HUES64 (cell line): ENCODE measurements around the gene CPNE4. TPM values are rescaled to one million over a fixed set of nuclear protein-coding genes. Genes with fewer than 3 reads are reported as not detected.
"Not testable (repeated sequence)": the region's sequence is repeated elsewhere in the genome, so short reads cannot be mapped to it uniquely, and the experiment has no call there.

Experiments
- H3K27ac ChIP-seq: 2 replicates; pipeline ENCODE4 v1.7.0; 2013; ENCODE audit warnings: low read depth, low read length, inconsistent platforms
- H3K27me3 ChIP-seq: 2 replicates; pipeline ENCODE4 v1.6.1; 2013; ENCODE audit warnings: mild to moderate bottlenecking, low read length; ENCODE audit not compliant: insufficient read depth
- H3K36me3 ChIP-seq: 2 replicates; pipeline ENCODE4 v1.6.1; 2013; ENCODE audit warnings: mild to moderate bottlenecking, low read length; ENCODE audit not compliant: insufficient read depth
- H3K4me1 ChIP-seq: 2 replicates; pipeline ENCODE4 v1.6.1; 2013; ENCODE audit warnings: mild to moderate bottlenecking, low read length, moderate library complexity; ENCODE audit not compliant: insufficient read depth
- H3K4me3 ChIP-seq: 2 replicates; pipeline ENCODE4 v1.5.1; 2013; ENCODE audit warnings: mild to moderate bottlenecking, low read length, moderate library complexity
- H3K9ac ChIP-seq: 2 replicates; pipeline ENCODE4 v1.6.1; 2013; ENCODE audit warnings: mild to moderate bottlenecking, low read depth, low read length
- H3K9me3 ChIP-seq: 2 replicates; pipeline ENCODE4 v1.6.1; 2013; ENCODE audit warnings: low read depth, low read length; ENCODE audit not compliant: insufficient read depth
- WGBS: fragments of 150-250, 120-280 bp; methylation state at CpG from one replicate; pipeline ENCODE4 v1.1.7; 2013; ENCODE audit warnings: missing lambda C conversion rate; 5-methylcytosine and 5-hydroxymethylcytosine counted together
- polyA plus RNA-seq, 2 experiments: library from polyadenylated mRNA; stranded (reverse); fragments of 50-300 nt; gene quantifications; one replicate each; pipeline ENCODE4 v1.2.3, GENCODE V29; 2013

The CPNE4 gene
- 2.9 TPM for polyA plus RNA-seq (2013, experiment 1 of 2)
- 5.7 TPM for polyA plus RNA-seq (2013, experiment 2 of 2)

DNA sequence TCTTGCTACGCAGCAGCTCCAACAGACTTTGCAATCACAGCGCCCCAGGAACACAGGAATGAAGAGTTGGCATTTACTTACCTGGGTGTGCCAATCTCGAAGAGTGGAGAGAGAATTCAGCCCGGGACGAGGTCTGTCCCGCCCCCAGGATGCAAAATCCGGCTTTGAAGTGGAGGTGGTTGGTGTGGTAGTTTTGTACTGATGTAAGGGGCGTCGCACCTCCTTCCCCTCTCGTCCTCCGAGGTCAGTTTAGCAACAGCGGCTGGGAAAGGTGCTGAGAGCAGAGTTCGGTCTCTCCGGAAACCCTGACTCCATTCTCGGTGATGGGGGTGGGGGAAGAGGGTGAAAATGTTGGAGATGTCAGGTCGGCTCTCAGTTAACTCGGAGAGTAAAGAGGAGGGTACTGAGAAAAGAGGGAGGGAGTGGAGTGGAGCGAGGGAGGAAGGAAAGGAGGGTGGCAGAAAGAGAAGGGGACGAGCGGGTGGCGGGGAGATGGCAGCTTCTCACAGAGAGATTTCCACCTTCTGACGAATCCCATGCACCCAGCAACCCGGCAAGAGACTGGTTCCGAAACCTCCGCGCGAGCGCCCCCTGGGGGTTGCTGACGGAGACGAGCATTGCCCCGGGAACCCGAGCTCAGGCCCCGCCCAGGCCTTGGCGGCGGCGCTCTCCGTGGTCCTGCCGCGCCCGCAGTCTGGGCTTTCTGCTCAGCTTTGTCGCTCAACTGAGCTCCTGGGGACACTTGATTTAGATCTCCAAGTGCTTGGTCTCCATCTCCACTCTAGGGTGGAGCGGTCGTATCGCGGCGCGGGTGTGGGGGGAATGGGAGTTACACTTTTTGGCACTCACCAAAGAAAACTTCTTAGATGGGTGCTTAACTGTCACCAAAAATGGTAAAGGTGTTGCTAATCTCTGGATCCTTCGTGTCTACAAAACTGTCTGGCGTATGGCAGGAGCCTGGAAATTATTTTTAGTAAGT is at the start of gene CPNE4:
Gene CPNE4, minus strand, starts transcription at position 529 of the 979 bp plus-strand sequence.
- no peaks in the 10 kb centered on the region for H3K9me3 ChIP-seq
- H3K36me3 ChIP-seq, result no peaks in the 10 kb centered on the region
- no peaks in the 10 kb centered on the region for H3K4me1 ChIP-seq
- whole genome bisulfite sequencing, result 5% methylated on average over 49 of the region's 49 CpGs
- H3K27ac ChIP-seq, result no peak within 1 kb of the TSS
- H3K9ac ChIP-seq, result no peak within 1 kb of the TSS
- H3K4me3 ChIP-seq, result peak within 1 kb of the TSS; percentile 71
- H3K27me3 ChIP-seq, result peaks cover 60% of the 10 kb centered on the region

- no peak overlapping the region for H3K9ac ChIP-seq
- no peaks in the 10 kb centered on the region for H3K36me3 ChIP-seq
- H3K9me3 ChIP-seq, result no peaks in the 10 kb centered on the region
- 0 out of 2 replicates have a peak overlapping the region, but pooled peaks have one; percentile 44 for H3K27ac ChIP-seq
- no peak overlapping the region for H3K4me3 ChIP-seq
- WGBS, result 49% methylated on average over 4 of the region's 6 CpGs
- H3K4me1 ChIP-seq, result peaks cover 19% of the 10 kb centered on the region
- H3K27me3 ChIP-seq, result no peaks in the 10 kb centered on the region
These were observed 48.9 kb upstream of the CPNE4 start for GRCh38 chr3:132083583-132084279.

- Histone ChIP-seq H3K9me3 (no peaks in the 10 kb centered on the region), H3K9ac (no peak overlapping the region), H3K4me1 (peaks cover 19% of the 10 kb centered on the region), H3K4me3 (no peak overlapping the region), H3K27me3 (no peaks in the 10 kb centered on the region), H3K27ac (peak overlapping the region; percentile 2; the same call in 1 of the 2 replicates), H3K36me3 (no peaks in the 10 kb centered on the region)
- WGBS, result 83% methylated on average over 3 of the region's 3 CpGs
These were observed 48.3 kb upstream of the CPNE4 start for GRCh38 chr3:132083159-132083558.

- peaks cover 14% of the 10 kb centered on the region for H3K4me1 ChIP-seq
- H3K27ac ChIP-seq, result no peak overlapping the region
- no peaks in the 10 kb centered on the region for H3K9me3 ChIP-seq
- H3K27me3 ChIP-seq, result peaks cover 23% of the 10 kb centered on the region
- no peak overlapping the region for H3K4me3 ChIP-seq
- 86% methylated on average over 1 of the region's 1 CpG for WGBS
- no peaks in the 10 kb centered on the region for H3K36me3 ChIP-seq
- H3K9ac ChIP-seq, result no peak overlapping the region
These were observed 44.3 kb upstream of the CPNE4 start for GRCh38 chr3:132079147-132079546.

DNA sequence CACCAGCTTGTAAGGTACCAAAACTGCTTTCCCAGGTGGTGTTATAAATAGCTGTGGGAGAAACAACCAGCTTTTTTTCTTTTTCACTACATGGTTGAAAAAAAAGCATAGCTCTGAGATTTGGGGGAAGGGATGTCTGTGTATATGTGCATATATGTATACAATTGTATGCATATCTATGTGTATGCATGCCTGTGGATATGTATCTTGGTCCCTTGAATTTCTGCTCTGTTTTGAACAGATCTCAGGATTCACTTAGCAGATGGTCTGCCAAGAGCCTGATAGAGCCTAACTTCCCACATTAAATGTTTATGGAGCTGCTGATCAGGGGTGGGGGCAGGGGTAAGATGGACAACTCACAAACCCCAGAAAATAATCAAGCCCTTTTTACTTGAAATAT is 39.0 kb upstream of the CPNE4 start:
- H3K27me3 ChIP-seq, result peaks cover 76% of the 10 kb centered on the region
- H3K4me1 ChIP-seq, result no peaks in the 10 kb centered on the region; the same call in 1 of the 2 replicates
- no peak overlapping the region for H3K9ac ChIP-seq
- H3K36me3 ChIP-seq, result no peaks in the 10 kb centered on the region
- H3K4me3 ChIP-seq, result no peak overlapping the region
- H3K27ac ChIP-seq, result no peak overlapping the region
- H3K9me3 ChIP-seq, result no peaks in the 10 kb centered on the region

DNA sequence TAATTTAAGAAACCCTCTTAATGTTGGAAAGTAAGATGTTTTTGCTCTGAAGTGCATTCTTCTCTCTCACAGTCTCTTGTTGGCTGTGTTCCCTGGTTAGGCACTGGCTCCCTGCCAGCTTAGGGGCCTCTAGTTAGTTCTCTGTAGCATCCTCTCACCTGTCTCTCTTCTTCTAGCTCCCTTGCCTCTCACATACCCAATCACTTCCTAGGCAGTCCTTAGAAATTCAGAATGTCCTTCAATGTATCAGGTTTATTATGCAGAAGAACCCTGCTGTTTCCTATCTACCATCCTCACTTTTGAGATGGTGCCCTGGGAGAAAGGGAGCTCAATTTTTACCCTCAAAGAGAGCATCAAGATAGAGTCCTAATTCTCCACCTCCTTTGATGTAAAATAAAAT is 36.2 kb upstream of the CPNE4 start:
- H3K9ac ChIP-seq, result no peak overlapping the region
- H3K27me3 ChIP-seq, result peaks cover 96% of the 10 kb centered on the region
- H3K4me1 ChIP-seq, result no peaks in the 10 kb centered on the region; the same call in 1 of the 2 replicates
- no peaks in the 10 kb centered on the region for H3K36me3 ChIP-seq
- no peaks in the 10 kb centered on the region for H3K9me3 ChIP-seq
- no peak overlapping the region for H3K27ac ChIP-seq
- H3K4me3 ChIP-seq, result no peak overlapping the region

DNA sequence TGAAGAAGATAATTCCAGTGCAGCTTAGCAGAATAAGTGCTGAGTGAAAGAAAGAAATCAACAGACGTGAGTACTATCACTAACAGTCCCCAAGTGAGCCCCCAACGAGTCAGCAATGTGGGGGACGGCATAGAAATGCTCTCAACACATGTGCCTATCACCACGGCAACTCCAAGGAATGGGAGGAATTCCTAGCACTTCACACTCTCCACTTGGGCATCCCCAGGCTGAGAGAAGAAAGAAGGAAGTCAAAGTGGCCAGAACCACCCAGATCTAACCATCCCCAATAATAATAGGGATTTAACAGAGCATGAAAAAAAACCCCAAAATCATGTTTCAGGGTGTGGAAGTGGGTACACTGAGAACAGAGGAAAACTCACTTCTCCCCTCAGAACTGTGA is 29.3 kb upstream of the CPNE4 start:
- H3K4me3 ChIP-seq, result no peak overlapping the region
- H3K27ac ChIP-seq, result no peak overlapping the region
- H3K36me3 ChIP-seq, result no peaks in the 10 kb centered on the region
- no peaks in the 10 kb centered on the region for H3K9me3 ChIP-seq
- peaks cover 14% of the 10 kb centered on the region for H3K4me1 ChIP-seq
- 43% methylated on average over 4 of the region's 4 CpGs for WGBS
- no peak overlapping the region for H3K9ac ChIP-seq
- peaks cover 27% of the 10 kb centered on the region for H3K27me3 ChIP-seq

DNA sequence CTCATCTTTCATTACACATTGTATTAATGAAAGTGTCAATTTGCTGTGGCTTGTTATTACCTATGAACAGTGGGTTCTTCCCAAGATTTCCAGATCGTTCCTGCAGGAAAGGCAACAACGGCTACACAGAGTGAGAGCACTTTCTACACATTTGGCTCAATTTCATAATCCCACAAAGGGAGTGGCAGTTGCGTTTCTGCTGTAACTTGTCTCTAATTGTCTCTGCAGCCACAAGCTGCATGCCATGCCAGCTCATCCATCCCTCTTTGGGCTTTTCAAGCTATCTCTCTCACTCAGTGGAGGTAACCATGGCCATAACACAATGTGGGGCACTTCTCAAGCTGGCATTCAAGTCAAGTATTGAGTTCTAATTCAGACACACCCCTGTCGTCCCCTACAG is 27.7 kb upstream of the CPNE4 start:
- Histone ChIP-seq H3K27ac (no peak overlapping the region), H3K27me3 (peaks cover 11% of the 10 kb centered on the region), H3K9ac (no peak overlapping the region), H3K9me3 (no peaks in the 10 kb centered on the region), H3K36me3 (no peaks in the 10 kb centered on the region), H3K4me1 (peaks cover 14% of the 10 kb centered on the region), H3K4me3 (no peak overlapping the region)
- WGBS, result 92% methylated on average over 4 of the region's 4 CpGs

GRCh38 chr3:132055872-132056271 is 21.1 kb upstream of the CPNE4 start:
- Histone ChIP-seq H3K4me3 (no peak overlapping the region), H3K9ac (no peak overlapping the region), H3K4me1 (no peaks in the 10 kb centered on the region), H3K27ac (no peak overlapping the region), H3K27me3 (no peaks in the 10 kb centered on the region), H3K36me3 (no peaks in the 10 kb centered on the region), H3K9me3 (no peaks in the 10 kb centered on the region)
- WGBS, result 96% methylated on average over 1 of the region's 1 CpG

DNA sequence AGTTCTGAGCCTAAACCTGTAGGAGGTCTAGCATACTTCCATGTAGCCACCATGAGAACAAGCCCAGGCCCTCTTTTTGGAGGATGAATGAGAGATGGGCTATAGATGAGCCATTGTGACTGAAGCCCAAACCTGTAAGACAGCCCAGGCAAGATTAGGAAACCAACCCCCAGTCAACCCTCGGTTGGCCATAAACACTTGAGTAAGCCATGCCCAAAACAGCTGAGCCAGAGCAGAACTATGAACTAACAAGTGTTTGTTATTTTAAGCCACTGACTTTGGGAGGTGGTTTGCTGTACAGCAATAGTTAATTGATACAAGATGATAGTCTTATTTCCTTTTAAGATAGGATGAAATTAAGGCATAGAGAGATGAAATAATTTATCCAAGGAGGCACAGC is 12.4 kb upstream of the CPNE4 start:
- no peaks in the 10 kb centered on the region for H3K36me3 ChIP-seq
- no peak overlapping the region for H3K9ac ChIP-seq
- no peaks in the 10 kb centered on the region for H3K4me1 ChIP-seq
- H3K27ac ChIP-seq, result no peak overlapping the region
- H3K27me3 ChIP-seq, result no peaks in the 10 kb centered on the region
- WGBS, result 90% methylated on average over 1 of the region's 1 CpG
- H3K4me3 ChIP-seq, result no peak overlapping the region
- H3K9me3 ChIP-seq, result no peaks in the 10 kb centered on the region

DNA sequence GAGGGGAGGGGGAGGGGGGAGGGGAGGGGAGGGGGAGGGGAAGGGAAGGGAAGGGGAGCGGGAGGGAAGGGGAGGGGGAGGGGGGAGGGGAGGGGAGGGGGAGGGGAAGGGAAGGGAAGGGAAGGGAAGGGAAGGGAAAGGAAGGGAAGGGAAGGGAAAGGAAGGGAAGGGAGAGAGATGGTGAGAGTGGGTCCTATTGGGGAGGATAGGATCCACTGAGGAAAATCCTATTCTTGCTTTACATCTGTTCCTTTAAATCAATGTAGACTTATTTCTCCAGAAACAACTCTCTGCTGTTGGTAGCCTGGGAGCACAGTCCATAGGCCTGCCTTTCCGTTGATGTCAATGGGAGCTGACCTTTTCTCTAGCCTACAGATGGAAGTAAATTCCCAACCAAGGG is 10.1 kb upstream of the CPNE4 start:
- WGBS, result 94% methylated on average over 1 of the region's 2 CpGs
- H3K27me3 ChIP-seq, H3K4me3 ChIP-seq, H3K36me3 ChIP-seq, H3K9ac ChIP-seq, H3K9me3 ChIP-seq, H3K27ac ChIP-seq, H3K4me1 ChIP-seq: not testable (repeated sequence)
